Measurements from ENCODE around the gene AHSP.

- no peak for TF ChIP-seq FOXP2 (optimal IDR thresholded peaks at IDR 0.05; ENCODE audit: control extremely low read depth, extremely low read length, insufficient read depth)
- TF ChIP-seq EZH2 (IDR thresholded peaks at IDR 0.05) = no peak
Measured at GRCh38 chr16:31501226-31501965, 26.3 kb upstream of the AHSP start.

Measured in SK-N-MC (cell line).